HCT116 (cell line): ENCODE data around the gene MISP3. TPM values are rescaled to one million over a fixed set of nuclear protein-coding genes. Genes with fewer than 3 reads are reported as not detected.

Source experiments
- ATAC-seq: fragments of 200-7000 bp; cut with Tn5 transposase; 2 replicates; pipeline ENCODE4 v1.9.1; 2020; ENCODE audit warnings: mild to moderate bottlenecking, moderate library complexity
- BruUV-seq: library from RNA; stranded (reverse); fragments of 400-500 nt; replicated peaks from 2 replicates; lab custom pipeline; 2021; lab: Mats Ljungman, UMichigan
- CTCF ChIA-PET: fragments of 300-600 bp; sonication (Branson Sonifier 250); formaldehyde crosslinking; loops from one replicate; lab custom pipeline; 2021; ENCODE audit warnings: antibody characterized with exemption; lab: Charles Lee
- POLR2A ChIA-PET: fragments of 300-600, 350-600 bp; sonication (Branson Sonifier 250); formaldehyde crosslinking; loops from one replicate; lab custom pipeline; 2021; ENCODE audit warnings: antibody characterized with exemption; lab: Charles Lee
- RAD21 ChIA-PET, 2 experiments: fragments of 300-600 bp; sonication (Branson Sonifier 250); formaldehyde crosslinking; loops; one replicate each; lab custom pipeline; 2023; ENCODE audit warnings: low total read pairs in 2 of 2; ENCODE audit not compliant: uncharacterized antibody in 2 of 2, unreplicated experiment in 2 of 2, low non-redundant PET in 1 of 2; lab: Charles Lee
- DNase-seq: peaks from one replicate; pipeline ENCODE4 v3.0.0-alpha.2; 2010; ENCODE audit warnings: low read depth, low spot score
- H2AFZ ChIP-seq: fragments of 200-600 bp; shearing (Covaris generic), sonication (generic); 2 replicates; pipeline ENCODE4 v1.6.1; 2017; ENCODE audit warnings: low read depth, mixed run types, mixed read lengths, antibody characterized with exemption, low read length; ENCODE audit not compliant: poor library complexity, severe bottlenecking
- H3K27ac ChIP-seq: 2 replicates; pipeline ENCODE4 v1.5.1; 2012; ENCODE audit warnings: low read depth, low read length
- H3K27me3 ChIP-seq: fragments of 200-600 bp; sonication (generic); 2 replicates; pipeline ENCODE4 v1.6.1; 2016; ENCODE audit warnings: mixed run types, low read length, mixed read lengths; ENCODE audit not compliant: insufficient read depth
- H3K36me3 ChIP-seq, 2 experiments: fragments of 200-500 bp in 1 of 2; fragments of 200-600 bp in 1 of 2; sonication (Bioruptor generic) in 1 of 2; sonication (generic) in 1 of 2; 2 replicates each; pipeline versions ENCODE4 v1.5.1 to v1.6.1; 2014 to 2016; ENCODE audit warnings: low read length in 2 of 2, inconsistent platforms in 1 of 2, mixed read lengths in 1 of 2, mixed run types in 1 of 2; ENCODE audit not compliant: insufficient read depth in 2 of 2, control insufficient read depth in 1 of 2
- H3K4me1 ChIP-seq, 2 experiments: fragments of 200-600 bp in 1 of 2; sonication (generic) in 1 of 2; 2 replicates each; pipeline versions ENCODE4 v1.5.1 to v1.6.1; 2012 to 2017; ENCODE audit warnings: low read length in 2 of 2, inconsistent platforms in 1 of 2, mild to moderate bottlenecking in 1 of 2, mixed read lengths in 1 of 2, mixed run types in 1 of 2, moderate library complexity in 1 of 2; ENCODE audit not compliant: insufficient read depth in 2 of 2, control insufficient read depth in 1 of 2
- H3K4me2 ChIP-seq: fragments of 200-600 bp; sonication (generic); 2 replicates; pipeline ENCODE4 v1.6.1; 2017; ENCODE audit warnings: mixed run types, low read length, mixed read lengths
- H3K4me3 ChIP-seq, 2 experiments: fragments of 200-600 bp in 1 of 2; sonication (generic) in 1 of 2; replicated peaks in 1 of 2; 2 replicates each; pipeline ENCODE4 v1.5.1; 2011 to 2016; ENCODE audit warnings: low read length in 2 of 2, control low read depth in 1 of 2, low read depth in 1 of 2, mild to moderate bottlenecking in 1 of 2, mixed read lengths in 1 of 2, mixed run types in 1 of 2
- H3K79me2 ChIP-seq: fragments of 200-600 bp; sonication (generic); 2 replicates; pipeline ENCODE4 v1.6.1; 2017; ENCODE audit warnings: mild to moderate bottlenecking, mixed run types, low read length, moderate library complexity, mixed read lengths; ENCODE audit not compliant: insufficient read depth
- H3K9ac ChIP-seq: fragments of 200-600 bp; sonication (generic); 2 replicates; pipeline ENCODE4 v1.6.1; 2016; ENCODE audit warnings: low read length, mixed read lengths
- H3K9me2 ChIP-seq: fragments of 200-600 bp; sonication (generic), shearing (Covaris generic); 2 replicates; pipeline ENCODE4 v1.6.1; 2017; ENCODE audit warnings: mixed run types, mild to moderate bottlenecking, moderate library complexity; ENCODE audit not compliant: insufficient read depth
- H3K9me3 ChIP-seq, 2 experiments: fragments of 200-500 bp in 1 of 2; fragments of 200-600 bp in 1 of 2; sonication (Bioruptor generic) in 1 of 2; sonication (generic) in 1 of 2; 2 replicates each; pipeline ENCODE4 v1.6.1; 2014 to 2017; ENCODE audit warnings: low read length in 2 of 2, mixed read lengths in 2 of 2, inconsistent platforms in 1 of 2, low read depth in 1 of 2, mild to moderate bottlenecking in 1 of 2, mixed run types in 1 of 2, moderate library complexity in 1 of 2; ENCODE audit not compliant: control insufficient read depth in 1 of 2, insufficient read depth in 1 of 2
- H4K20me1 ChIP-seq: fragments of 200-600 bp; sonication (generic), shearing (Covaris generic); 2 replicates; pipeline ENCODE4 v1.6.1; 2017; ENCODE audit warnings: mixed run types, mild to moderate bottlenecking, moderate library complexity; ENCODE audit not compliant: insufficient read depth
- CBX3 ChIP-seq: IDR thresholded peaks from 2 replicates; pipeline ENCODE4 v1.6.1; 2012; ENCODE audit warnings: low read depth
- CTCF ChIP-seq, 3 experiments: fragments of 200-600 bp in 1 of 3; sonication (generic) in 1 of 3; IDR thresholded peaks in 2 of 3; conservative IDR thresholded peaks in 1 of 3; 2 replicates each; pipeline ENCODE4 v1.5.1; 2012 to 2017; ENCODE audit warnings: low read depth in 2 of 3, low read length in 2 of 3, antibody characterized with exemption in 1 of 3, borderline replicate concordance in 1 of 3, control low read depth in 1 of 3, mild to moderate bottlenecking in 1 of 3, mixed read lengths in 1 of 3, mixed run types in 1 of 3, moderate library complexity in 1 of 3; ENCODE audit not compliant: insufficient read depth in 1 of 3
- EGR1 ChIP-seq: IDR thresholded peaks from 2 replicates; pipeline ENCODE4 v1.6.1; 2012; ENCODE audit warnings: low read depth
- ELF1 ChIP-seq: IDR thresholded peaks from 2 replicates; pipeline ENCODE4 v1.6.1; 2012; ENCODE audit warnings: low read depth, borderline replicate concordance
- EZH2 ChIP-seq: fragments of 200-600 bp; sonication (generic); IDR thresholded peaks from 2 replicates; pipeline ENCODE4 v1.6.1; 2017; ENCODE audit warnings: antibody characterized with exemption, mixed run types
- FOSL1 ChIP-seq: IDR thresholded peaks from 2 replicates; pipeline ENCODE4 v1.6.1; 2012; ENCODE audit warnings: low read depth
- POLR2A ChIP-seq: IDR thresholded peaks from 2 replicates; pipeline ENCODE4 v1.7.0; 2011; ENCODE audit warnings: borderline replicate concordance; ENCODE audit not compliant: insufficient read depth, insufficient read length; ENCODE audit errors: extremely low read depth
- POLR2AphosphoS5 ChIP-seq: IDR thresholded peaks from 2 replicates; pipeline ENCODE4 v1.6.1; 2011; ENCODE audit warnings: mild to moderate bottlenecking, low read depth, low read length, moderate library complexity
- REST ChIP-seq: IDR thresholded peaks from 2 replicates; pipeline ENCODE4 v1.6.1; 2012; ENCODE audit warnings: low read depth
- SP1 ChIP-seq: IDR thresholded peaks from 2 replicates; pipeline ENCODE4 v1.6.1; 2012; ENCODE audit warnings: low read depth
- SRF ChIP-seq: IDR thresholded peaks from 2 replicates; pipeline ENCODE4 v1.6.1; 2012; ENCODE audit warnings: low read depth
- TCF7L2 ChIP-seq: IDR thresholded peaks from 2 replicates; pipeline ENCODE4 v1.7.0; 2011; ENCODE audit warnings: borderline replicate concordance, inconsistent platforms; ENCODE audit not compliant: insufficient read depth, insufficient read length; ENCODE audit errors: extremely low read depth
- YY1 ChIP-seq: IDR thresholded peaks from 2 replicates; pipeline ENCODE4 v1.6.1; 2011; ENCODE audit warnings: low read length, low read depth, moderate library complexity, mild to moderate bottlenecking; ENCODE audit not compliant: insufficient replicate concordance; ENCODE audit errors: extremely low read depth
- ZFX ChIP-seq: fragments of 450-650 bp; IDR thresholded peaks from 2 replicates; pipeline ENCODE4 v1.6.1; 2017
- intact Hi-C: fragments of 100-400 bp; cut with micrococcal nuclease; formaldehyde crosslinking; loops from 2 replicates; pipeline ENCODE4 v1.10.0; 2022
- total RNA-seq: library from RNA; stranded (reverse); gene quantifications from one replicate; pipeline ENCODE4 v1.2.1, GENCODE V29; 2021; ENCODE audit not compliant: unreplicated experiment

MISP3 gene
- total RNA-seq, 1 experiment from 2014 or later = 5.2 TPM

- intact Hi-C loops = no loop called here
Observed at GRCh38 chr19:14093117-14093823, 20.7 kb downstream of the MISP3 start.

GRCh38 chr19:14094854-14095253 is 22.3 kb downstream of the MISP3 start:
- Histone ChIP-seq H3K9ac (no peak overlapping the region), H3K9me3 (peaks cover 3 to 7% of the 10 kb centered on the region in 2 experiments; a peak in 1 of 4 replicates), H3K4me2 (no peak overlapping the region), H3K36me3 (peaks cover 4 to 6% of the 10 kb centered on the region in 2 experiments; a peak in 3 of 4 replicates), H3K27me3 (no peaks in the 10 kb centered on the region), H3K9me2 (no peaks in the 10 kb centered on the region), H2AFZ (no peak overlapping the region), H3K4me3 (no peak overlapping the region), H3K79me2 (no peaks in the 10 kb centered on the region), H3K4me1 (peaks cover 7 to 13% of the 10 kb centered on the region in 2 experiments), H4K20me1 (no peaks in the 10 kb centered on the region), H3K27ac (no peak overlapping the region)
- ChIA-PET POLR2A (interaction anchor here (0.6 kb wide), 1 partner anchor 327 kb away, joined by 3 read pairs; no protein-coding TSS in a partner anchor), CTCF (no interaction called here), RAD21 (no interaction called here)
- BruUV-seq = TSS peak; percentile 13
- ATAC-seq = no peak
- DNase-seq = no peak
- intact Hi-C loops = no loop called here
- TF ChIP-seq ELF1 = no peak
- no peak for TF ChIP-seq YY1
- no peak for TF ChIP-seq FOSL1
- no peak for TF ChIP-seq SP1
- no peak for TF ChIP-seq POLR2AphosphoS5
- no peak for TF ChIP-seq SRF
- no peak for TF ChIP-seq EZH2
- TF ChIP-seq TCF7L2 = no peak
- no peak for TF ChIP-seq CTCF (IDR thresholded peaks at IDR 0.05 in 2 of 3, conservative IDR thresholded peaks at IDR 0.05 in 1 of 3; ENCODE audit: borderline replicate concordance in 1 of 3, insufficient read depth in 1 of 3, low read depth in 2 of 3, low read length in 2 of 3)
- no peak for TF ChIP-seq REST
- no peak for TF ChIP-seq POLR2A

More at GRCh38 chr19:14093117-14093823, 20.7 kb downstream of the MISP3 start:
- Histone ChIP-seq H3K4me2 (no peak overlapping the region), H3K27me3 (no peaks in the 10 kb centered on the region), H3K27ac (no peak overlapping the region), H3K36me3 (peaks cover 0 to 6% of the 10 kb centered on the region in 2 experiments; a peak in 1 of 4 replicates), H3K4me1 (peaks cover 12 to 19% of the 10 kb centered on the region in 2 experiments), H4K20me1 (no peaks in the 10 kb centered on the region), H3K9ac (no peak overlapping the region), H3K4me3 (no peak overlapping the region), H2AFZ (no peak overlapping the region), H3K79me2 (no peaks in the 10 kb centered on the region), H3K9me3 (peaks cover 3 to 7% of the 10 kb centered on the region in 2 experiments; a peak in 1 of 4 replicates), H3K9me2 (no peaks in the 10 kb centered on the region)
- no peak for TF ChIP-seq POLR2A
- no peak for TF ChIP-seq YY1
- TF ChIP-seq POLR2AphosphoS5 = no peak
- peak; percentile 52; the same call in 1 of the 2 replicates for TF ChIP-seq CBX3
- TF ChIP-seq ZFX = no peak
- no peak for TF ChIP-seq EGR1
- no TSS peak for BruUV-seq
- no peak for DNase-seq
- ChIA-PET POLR2A (no interaction called here), CTCF (interaction anchor here (0.6 kb wide), 1 partner anchor 22 kb away, joined by 3 read pairs; no protein-coding TSS in a partner anchor), RAD21 (no interaction called here)
- ATAC-seq = no peak
